HCT116 (cell line): ENCODE data around the gene TMEM86B. TPM values are rescaled to one million over a fixed set of nuclear protein-coding genes. Genes with fewer than 3 reads are reported as not detected.

Experiments
- ATAC-seq: fragments of 200-7000 bp; cut with Tn5 transposase; 2 replicates; pipeline ENCODE4 v1.9.1; 2020; ENCODE audit warnings: mild to moderate bottlenecking, moderate library complexity
- BruUV-seq: library from RNA; stranded (reverse); fragments of 400-500 nt; replicated peaks from 2 replicates; lab custom pipeline; 2021; lab: Mats Ljungman, UMichigan
- CTCF ChIA-PET: fragments of 300-600 bp; sonication (Branson Sonifier 250); formaldehyde crosslinking; loops from one replicate; lab custom pipeline; 2021; ENCODE audit warnings: antibody characterized with exemption; lab: Charles Lee
- POLR2A ChIA-PET: fragments of 300-600, 350-600 bp; sonication (Branson Sonifier 250); formaldehyde crosslinking; loops from one replicate; lab custom pipeline; 2021; ENCODE audit warnings: antibody characterized with exemption; lab: Charles Lee
- RAD21 ChIA-PET, 2 experiments: fragments of 300-600 bp; sonication (Branson Sonifier 250); formaldehyde crosslinking; loops; one replicate each; lab custom pipeline; 2023; ENCODE audit warnings: low total read pairs in 2 of 2; ENCODE audit not compliant: uncharacterized antibody in 2 of 2, unreplicated experiment in 2 of 2, low non-redundant PET in 1 of 2; lab: Charles Lee
- DNase-seq: peaks from one replicate; pipeline ENCODE4 v3.0.0-alpha.2; 2010; ENCODE audit warnings: low read depth, low spot score
- H2AFZ ChIP-seq: fragments of 200-600 bp; shearing (Covaris generic), sonication (generic); 2 replicates; pipeline ENCODE4 v1.6.1; 2017; ENCODE audit warnings: low read depth, mixed run types, mixed read lengths, antibody characterized with exemption, low read length; ENCODE audit not compliant: poor library complexity, severe bottlenecking
- H3K27ac ChIP-seq: 2 replicates; pipeline ENCODE4 v1.5.1; 2012; ENCODE audit warnings: low read depth, low read length
- H3K27me3 ChIP-seq: fragments of 200-600 bp; sonication (generic); 2 replicates; pipeline ENCODE4 v1.6.1; 2016; ENCODE audit warnings: mixed run types, low read length, mixed read lengths; ENCODE audit not compliant: insufficient read depth
- H3K36me3 ChIP-seq, 2 experiments: fragments of 200-500 bp in 1 of 2; fragments of 200-600 bp in 1 of 2; sonication (Bioruptor generic) in 1 of 2; sonication (generic) in 1 of 2; 2 replicates each; pipeline versions ENCODE4 v1.5.1 to v1.6.1; 2014 to 2016; ENCODE audit warnings: low read length in 2 of 2, inconsistent platforms in 1 of 2, mixed read lengths in 1 of 2, mixed run types in 1 of 2; ENCODE audit not compliant: insufficient read depth in 2 of 2, control insufficient read depth in 1 of 2
- H3K4me1 ChIP-seq, 2 experiments: fragments of 200-600 bp in 1 of 2; sonication (generic) in 1 of 2; 2 replicates each; pipeline versions ENCODE4 v1.5.1 to v1.6.1; 2012 to 2017; ENCODE audit warnings: low read length in 2 of 2, inconsistent platforms in 1 of 2, mild to moderate bottlenecking in 1 of 2, mixed read lengths in 1 of 2, mixed run types in 1 of 2, moderate library complexity in 1 of 2; ENCODE audit not compliant: insufficient read depth in 2 of 2, control insufficient read depth in 1 of 2
- H3K4me2 ChIP-seq: fragments of 200-600 bp; sonication (generic); 2 replicates; pipeline ENCODE4 v1.6.1; 2017; ENCODE audit warnings: mixed run types, low read length, mixed read lengths
- H3K4me3 ChIP-seq, 2 experiments: fragments of 200-600 bp in 1 of 2; sonication (generic) in 1 of 2; replicated peaks in 1 of 2; 2 replicates each; pipeline ENCODE4 v1.5.1; 2011 to 2016; ENCODE audit warnings: low read length in 2 of 2, control low read depth in 1 of 2, low read depth in 1 of 2, mild to moderate bottlenecking in 1 of 2, mixed read lengths in 1 of 2, mixed run types in 1 of 2
- H3K79me2 ChIP-seq: fragments of 200-600 bp; sonication (generic); 2 replicates; pipeline ENCODE4 v1.6.1; 2017; ENCODE audit warnings: mild to moderate bottlenecking, mixed run types, low read length, moderate library complexity, mixed read lengths; ENCODE audit not compliant: insufficient read depth
- H3K9ac ChIP-seq: fragments of 200-600 bp; sonication (generic); 2 replicates; pipeline ENCODE4 v1.6.1; 2016; ENCODE audit warnings: low read length, mixed read lengths
- H3K9me2 ChIP-seq: fragments of 200-600 bp; sonication (generic), shearing (Covaris generic); 2 replicates; pipeline ENCODE4 v1.6.1; 2017; ENCODE audit warnings: mixed run types, mild to moderate bottlenecking, moderate library complexity; ENCODE audit not compliant: insufficient read depth
- H3K9me3 ChIP-seq, 2 experiments: fragments of 200-500 bp in 1 of 2; fragments of 200-600 bp in 1 of 2; sonication (Bioruptor generic) in 1 of 2; sonication (generic) in 1 of 2; 2 replicates each; pipeline ENCODE4 v1.6.1; 2014 to 2017; ENCODE audit warnings: low read length in 2 of 2, mixed read lengths in 2 of 2, inconsistent platforms in 1 of 2, low read depth in 1 of 2, mild to moderate bottlenecking in 1 of 2, mixed run types in 1 of 2, moderate library complexity in 1 of 2; ENCODE audit not compliant: control insufficient read depth in 1 of 2, insufficient read depth in 1 of 2
- H4K20me1 ChIP-seq: fragments of 200-600 bp; sonication (generic), shearing (Covaris generic); 2 replicates; pipeline ENCODE4 v1.6.1; 2017; ENCODE audit warnings: mixed run types, mild to moderate bottlenecking, moderate library complexity; ENCODE audit not compliant: insufficient read depth
- CBX3 ChIP-seq: IDR thresholded peaks from 2 replicates; pipeline ENCODE4 v1.6.1; 2012; ENCODE audit warnings: low read depth
- CTCF ChIP-seq, 3 experiments: fragments of 200-600 bp in 1 of 3; sonication (generic) in 1 of 3; IDR thresholded peaks in 2 of 3; conservative IDR thresholded peaks in 1 of 3; 2 replicates each; pipeline ENCODE4 v1.5.1; 2012 to 2017; ENCODE audit warnings: low read depth in 2 of 3, low read length in 2 of 3, antibody characterized with exemption in 1 of 3, borderline replicate concordance in 1 of 3, control low read depth in 1 of 3, mild to moderate bottlenecking in 1 of 3, mixed read lengths in 1 of 3, mixed run types in 1 of 3, moderate library complexity in 1 of 3; ENCODE audit not compliant: insufficient read depth in 1 of 3
- ELF1 ChIP-seq: IDR thresholded peaks from 2 replicates; pipeline ENCODE4 v1.6.1; 2012; ENCODE audit warnings: low read depth, borderline replicate concordance
- FOSL1 ChIP-seq: IDR thresholded peaks from 2 replicates; pipeline ENCODE4 v1.6.1; 2012; ENCODE audit warnings: low read depth
- POLR2AphosphoS5 ChIP-seq: IDR thresholded peaks from 2 replicates; pipeline ENCODE4 v1.6.1; 2011; ENCODE audit warnings: mild to moderate bottlenecking, low read depth, low read length, moderate library complexity
- SP1 ChIP-seq: IDR thresholded peaks from 2 replicates; pipeline ENCODE4 v1.6.1; 2012; ENCODE audit warnings: low read depth
- SRF ChIP-seq: IDR thresholded peaks from 2 replicates; pipeline ENCODE4 v1.6.1; 2012; ENCODE audit warnings: low read depth
- YY1 ChIP-seq: IDR thresholded peaks from 2 replicates; pipeline ENCODE4 v1.6.1; 2011; ENCODE audit warnings: low read length, low read depth, moderate library complexity, mild to moderate bottlenecking; ENCODE audit not compliant: insufficient replicate concordance; ENCODE audit errors: extremely low read depth
- ZBTB33 ChIP-seq: IDR thresholded peaks from 2 replicates; pipeline ENCODE4 v1.6.1; 2011; ENCODE audit warnings: mild to moderate bottlenecking, low read length, moderate library complexity; ENCODE audit not compliant: insufficient replicate concordance; ENCODE audit errors: extremely low read depth
- ZNF274 ChIP-seq: fragments of 200-500 bp; sonication (Bioruptor generic); IDR thresholded peaks from 2 replicates; pipeline ENCODE4 v1.6.1; 2014; ENCODE audit warnings: mild to moderate bottlenecking, low read depth, low read length, inconsistent platforms
- intact Hi-C: fragments of 100-400 bp; cut with micrococcal nuclease; formaldehyde crosslinking; loops from 2 replicates; pipeline ENCODE4 v1.10.0; 2022
- total RNA-seq: library from RNA; stranded (reverse); gene quantifications from one replicate; pipeline ENCODE4 v1.2.1, GENCODE V29; 2021; ENCODE audit not compliant: unreplicated experiment

TMEM86B gene
- total RNA-seq, 1 experiment from 2014 or later: 10.6 TPM

- Histone ChIP-seq H3K27me3 (no peaks in the 10 kb centered on the region), H3K79me2 (peaks cover 79% of the 10 kb centered on the region), H3K4me1 (peaks cover 20 to 41% of the 10 kb centered on the region in 2 experiments), H3K4me3 (no peak overlapping the region), H3K36me3 (peaks cover 0 to 9% of the 10 kb centered on the region in 2 experiments; a peak in 3 of 4 replicates), H3K9me3 (no peaks in the 10 kb centered on the region), H3K9ac (no peak overlapping the region), H3K27ac (no peak overlapping the region), H4K20me1 (no peaks in the 10 kb centered on the region), H3K9me2 (no peaks in the 10 kb centered on the region), H2AFZ (no peak overlapping the region), H3K4me2 (peak overlapping the region; percentile 98)
- TF ChIP-seq SP1 (no peak), CBX3 (no peak)
- POLR2A ChIA-PET: interaction anchor here (1.2 kb wide), 1 partner anchor 45 kb away, joined by 3 read pairs; no protein-coding TSS in a partner anchor
- ATAC-seq (no peak), DNase-seq (no peak)
- intact Hi-C loops: loop anchor here (5.0 kb wide), 1 partner anchor 89 kb away; the partner anchor contains the start of gene DNAAF3
- CTCF ChIA-PET: no interaction called here
- BruUV-seq: no TSS peak
- RAD21 ChIA-PET: no interaction called here
Measured at GRCh38 chr19:55255618-55256423, 27.3 kb upstream of the TMEM86B start.

- POLR2A ChIA-PET: no interaction called here
- no peaks in the 10 kb centered on the region for H3K9me3 ChIP-seq
- H4K20me1 ChIP-seq: no peaks in the 10 kb centered on the region
- H3K4me1 ChIP-seq: peaks cover 9 to 31% of the 10 kb centered on the region in 2 experiments
- H3K9ac ChIP-seq: no peak overlapping the region
- ATAC-seq (no peak), DNase-seq (no peak)
- RAD21 ChIA-PET: no interaction called here
- CTCF ChIA-PET: no interaction called here
- TF ChIP-seq ELF1: no peak
- no peak for TF ChIP-seq SRF
- no peak for TF ChIP-seq CTCF (IDR thresholded peaks at IDR 0.05 in 2 of 3, conservative IDR thresholded peaks at IDR 0.05 in 1 of 3; ENCODE audit: borderline replicate concordance in 1 of 3, insufficient read depth in 1 of 3, low read depth in 2 of 3, low read length in 2 of 3)
- no peak for TF ChIP-seq POLR2AphosphoS5
- no peak for TF ChIP-seq ZNF274
- no peak for TF ChIP-seq ZBTB33
- no peak for TF ChIP-seq YY1
- no peak for TF ChIP-seq FOSL1
- H3K27me3 ChIP-seq: no peaks in the 10 kb centered on the region
- no peak overlapping the region for H3K4me3 ChIP-seq
- H3K36me3 ChIP-seq: peaks cover 2 to 9% of the 10 kb centered on the region in 2 experiments; a peak in 3 of 4 replicates
- BruUV-seq: no TSS peak
- peaks cover 91% of the 10 kb centered on the region for H3K79me2 ChIP-seq
- H3K9me2 ChIP-seq: no peaks in the 10 kb centered on the region
- no peak overlapping the region for H3K4me2 ChIP-seq
- no peak overlapping the region; the same call in 1 of the 2 replicates for H3K27ac ChIP-seq
- no peak overlapping the region for H2AFZ ChIP-seq
- intact Hi-C loops: no loop called here
Measured at GRCh38 chr19:55254625-55254977, 26.0 kb upstream of the TMEM86B start.
